HG03108 (cell line): ENCODE results near the gene MTCL1.
A peak's percentile ranks its signal among the peaks of the same experiment; 100 is the strongest.
"Not testable (repeated sequence)": the region's sequence is repeated elsewhere in the genome, so short reads cannot be mapped to it uniquely, and the experiment has no call there.

Experiments used
- ATAC-seq: cut with Tn5 transposase; IDR thresholded peaks from one replicate; pipeline ENCODE4 v1.9.1; 2021; ENCODE audit warnings: moderate library complexity; ENCODE audit not compliant: unreplicated experiment

The MTCL1 gene

DNA sequence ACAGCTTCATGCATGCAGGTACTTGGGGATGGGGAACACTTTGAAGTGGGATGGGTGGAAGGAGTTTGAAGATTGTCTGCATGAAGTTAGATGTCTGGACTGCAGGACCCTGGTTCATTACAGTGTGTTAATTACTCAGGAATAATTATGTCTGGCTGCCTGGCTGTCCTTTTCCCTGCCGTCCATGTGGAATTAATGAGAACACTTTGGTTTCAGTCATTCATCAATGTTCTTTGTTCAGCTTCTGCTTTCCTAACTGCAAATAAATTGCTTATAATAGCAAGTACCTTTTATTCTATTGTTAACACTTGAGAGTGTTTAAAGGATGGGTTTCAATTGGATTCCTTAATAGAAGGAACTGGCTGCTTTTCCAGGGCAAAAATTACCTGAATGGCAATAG is 35.8 kb downstream of the MTCL1 start:
- ATAC-seq: no peak

- ATAC-seq: no peak
Measured at GRCh38 chr18:8741532-8741931, 36.2 kb downstream of the MTCL1 start.

DNA sequence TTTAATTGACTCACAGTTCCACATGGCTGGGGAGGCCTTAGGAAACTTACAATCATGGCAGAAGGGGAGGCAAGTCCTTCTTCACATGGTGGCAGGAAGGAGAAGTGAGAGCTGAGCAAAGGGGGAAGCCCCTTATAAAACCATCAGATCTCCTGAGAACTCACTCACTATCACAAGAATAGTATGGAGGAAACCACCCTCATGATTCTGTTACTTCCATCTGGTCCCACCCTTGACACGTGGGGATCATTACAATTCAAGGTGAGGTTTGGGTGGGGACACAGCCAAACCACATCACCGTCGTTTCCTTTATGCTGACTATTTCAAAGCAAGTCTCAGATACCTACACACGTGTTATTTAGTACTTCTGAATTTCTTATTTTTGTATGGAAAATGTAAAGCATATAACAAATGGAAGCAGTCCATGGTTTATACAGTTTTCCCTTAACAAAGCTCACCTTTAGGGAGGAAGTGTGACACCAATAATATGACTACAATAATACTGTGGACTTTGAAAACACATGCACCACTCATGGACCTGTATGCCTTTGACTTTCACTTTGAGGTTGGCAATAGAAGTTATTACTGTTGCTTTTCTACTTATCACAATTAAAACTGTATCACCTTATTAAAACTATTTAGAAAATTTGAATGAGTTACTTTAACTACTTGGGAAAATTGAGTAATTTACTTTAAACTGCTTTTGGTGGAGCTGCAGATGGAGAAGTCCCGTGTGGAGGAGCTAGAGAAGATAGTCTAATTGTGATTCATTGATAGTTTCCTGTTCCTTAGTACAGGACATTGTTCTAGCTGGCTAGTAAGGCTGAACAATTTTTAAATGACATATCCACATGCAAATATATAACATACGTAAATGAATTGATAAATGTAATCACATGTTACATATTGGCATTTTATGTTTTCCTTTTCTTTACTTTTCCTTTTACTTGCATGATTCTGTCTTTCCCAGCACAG is 37.3 kb downstream of the MTCL1 start:
- ATAC-seq: no peak

DNA sequence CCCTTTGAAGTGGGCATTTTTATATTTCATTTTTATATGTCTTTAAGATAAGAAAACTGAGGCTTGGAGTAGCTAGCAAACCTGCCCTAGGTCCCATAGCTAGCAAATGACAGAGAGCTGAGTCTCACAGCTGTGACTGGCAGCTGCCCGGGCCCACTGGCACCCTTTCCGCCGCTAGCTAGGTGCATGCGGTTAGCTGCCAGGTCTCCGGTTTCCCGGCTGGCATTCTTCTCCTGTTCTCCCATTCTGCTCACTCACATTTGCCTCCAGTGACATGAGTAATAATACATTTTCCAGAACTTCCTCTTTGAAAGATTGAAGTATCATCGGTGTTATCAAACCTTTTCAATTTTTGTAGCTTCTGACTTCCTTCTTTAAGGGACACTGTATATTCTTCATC is 38.7 kb downstream of the MTCL1 start:
- no peak for ATAC-seq

DNA sequence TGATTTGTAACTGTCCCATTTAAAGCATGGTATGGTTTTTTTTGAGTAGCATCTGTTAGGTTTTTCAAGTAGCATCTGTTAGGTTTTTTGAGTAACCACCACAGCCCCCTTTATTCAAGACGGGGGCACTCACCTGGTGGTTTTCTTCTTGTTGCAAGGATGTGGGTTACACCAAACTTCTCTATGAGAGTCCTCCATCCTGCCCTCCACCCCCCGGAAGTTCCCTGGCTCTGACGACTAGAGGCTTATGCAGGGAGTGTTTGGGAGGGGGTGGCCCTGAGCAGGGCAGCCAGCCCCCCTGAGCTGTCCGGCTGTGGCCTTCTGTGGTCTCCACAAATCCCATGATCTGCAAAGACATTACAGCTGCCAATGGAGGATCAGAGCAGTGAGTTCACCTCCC is 39.3 kb downstream of the MTCL1 start:
- ATAC-seq: no peak

GRCh38 chr18:8745355-8746014 is 40.1 kb downstream of the MTCL1 start:
- no peak for ATAC-seq

- no peak for ATAC-seq
Measured at GRCh38 chr18:8747440-8747937, 42.1 kb downstream of the MTCL1 start.

- no peak for ATAC-seq
Measured at GRCh38 chr18:8749492-8749891, 44.1 kb downstream of the MTCL1 start.

- no peak for ATAC-seq
Measured at GRCh38 chr18:8750954-8751415, 45.6 kb downstream of the MTCL1 start.

GRCh38 chr18:8751692-8752091 is 46.3 kb downstream of the MTCL1 start:
- no peak for ATAC-seq

DNA sequence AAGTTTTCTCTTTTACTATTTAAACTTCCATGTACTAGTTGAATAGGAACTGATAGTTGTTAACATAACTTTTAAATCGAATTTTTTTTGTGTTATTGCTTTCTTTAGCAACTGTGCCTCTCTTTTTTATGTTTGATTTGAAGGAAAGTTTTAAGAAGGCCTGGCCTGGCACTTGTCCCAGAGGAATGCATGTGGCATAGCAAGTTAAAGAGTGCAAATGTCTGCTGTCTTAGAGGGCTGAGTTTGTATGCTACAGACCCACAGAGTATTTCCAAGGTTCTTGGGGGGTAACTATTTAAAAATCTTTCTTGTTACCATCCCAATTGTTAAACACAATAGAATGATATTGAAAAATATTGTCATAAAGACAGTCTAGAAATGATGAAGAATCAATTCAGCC is 47.0 kb downstream of the MTCL1 start:
- ATAC-seq: no peak

DNA sequence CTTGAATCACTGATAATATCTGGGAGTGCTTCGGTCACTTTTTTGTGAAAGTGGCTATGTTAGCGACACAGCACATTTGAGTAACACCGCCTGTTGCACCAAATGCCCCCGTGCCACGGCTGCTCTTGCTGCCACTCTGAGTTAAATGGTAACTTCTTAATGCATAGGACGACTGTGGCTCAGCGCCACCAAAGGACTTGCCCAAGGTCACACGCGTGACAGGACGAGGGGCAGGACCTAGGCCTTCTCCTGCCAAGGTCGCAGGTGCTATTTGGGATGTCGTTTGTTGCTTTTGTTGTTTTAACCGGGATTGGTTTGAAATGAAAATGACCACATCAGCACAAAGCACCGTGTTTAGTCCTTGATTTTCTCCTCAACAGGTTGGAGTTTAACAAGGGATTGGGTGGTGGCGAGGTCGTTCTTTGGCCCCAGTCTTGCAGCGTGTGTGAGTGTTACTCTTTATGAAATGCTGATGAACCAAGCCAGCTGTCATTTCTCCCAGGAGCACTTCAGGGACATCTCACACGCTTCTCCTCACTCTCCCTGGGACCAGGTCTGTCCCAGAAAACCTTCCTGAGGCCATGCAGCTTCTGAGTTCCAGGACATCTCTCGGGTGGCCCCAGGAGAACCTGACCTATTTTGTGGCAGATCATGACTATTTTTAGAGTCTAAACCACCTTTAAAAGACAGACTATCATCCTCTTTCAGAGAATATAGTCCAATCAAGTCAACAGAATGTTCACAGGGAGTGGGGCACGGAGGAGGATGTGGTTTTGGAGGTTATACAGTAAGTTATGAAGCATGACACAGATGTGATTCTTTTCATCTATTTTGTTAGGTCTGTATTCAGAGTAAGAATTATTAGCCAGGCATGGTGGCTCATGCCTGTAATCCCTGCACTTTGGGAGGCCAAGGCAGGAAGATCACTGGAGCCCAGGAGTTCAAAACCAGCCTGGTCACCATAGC is 49.9 kb downstream of the MTCL1 start:
- ATAC-seq: peak; percentile 79

DNA sequence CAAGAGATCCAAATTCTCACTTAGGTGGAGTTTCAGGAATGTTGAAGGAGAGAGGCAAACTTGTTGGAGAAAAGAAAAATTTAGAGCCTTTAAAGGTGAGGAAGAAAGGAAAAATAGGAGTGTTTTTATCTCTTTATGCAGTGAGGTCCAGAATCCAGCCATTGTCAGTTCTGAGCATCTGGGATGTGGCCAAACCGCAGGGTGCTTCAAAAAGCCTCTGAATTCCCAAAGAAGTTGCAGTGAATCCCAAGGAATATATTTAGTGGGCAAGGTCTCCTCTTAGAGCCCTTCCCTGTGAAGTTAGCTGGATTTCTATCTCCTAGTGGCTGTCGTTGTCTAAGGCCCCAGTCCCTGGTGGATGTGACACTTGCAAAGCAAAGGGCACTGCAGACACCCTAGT is 51.2 kb downstream of the MTCL1 start:
- no peak for ATAC-seq

GRCh38 chr18:8757396-8757997 is 52.1 kb downstream of the MTCL1 start:
- no peak for ATAC-seq

DNA sequence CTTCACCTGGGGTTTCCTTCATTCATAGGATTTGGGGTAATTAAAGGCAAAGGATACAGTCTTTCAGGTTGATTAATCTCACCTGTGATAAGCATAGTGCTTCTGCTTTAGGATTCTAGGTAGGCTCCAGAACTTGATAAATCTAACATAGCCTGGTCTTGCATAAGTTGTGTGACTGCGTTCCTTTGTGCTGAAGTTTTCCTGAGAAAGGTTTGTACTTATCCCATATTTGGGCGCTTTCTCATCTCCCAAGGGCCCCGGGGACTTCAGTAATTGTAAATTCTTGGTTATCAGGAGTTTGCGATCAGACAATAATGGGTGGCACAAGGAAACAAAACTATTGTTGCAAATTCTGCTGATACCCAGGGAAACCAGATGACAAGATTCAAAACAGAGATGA is 53.1 kb downstream of the MTCL1 start:
- no peak for ATAC-seq

GRCh38 chr18:8760984-8761383 is 55.6 kb downstream of the MTCL1 start:
- no peak for ATAC-seq

DNA sequence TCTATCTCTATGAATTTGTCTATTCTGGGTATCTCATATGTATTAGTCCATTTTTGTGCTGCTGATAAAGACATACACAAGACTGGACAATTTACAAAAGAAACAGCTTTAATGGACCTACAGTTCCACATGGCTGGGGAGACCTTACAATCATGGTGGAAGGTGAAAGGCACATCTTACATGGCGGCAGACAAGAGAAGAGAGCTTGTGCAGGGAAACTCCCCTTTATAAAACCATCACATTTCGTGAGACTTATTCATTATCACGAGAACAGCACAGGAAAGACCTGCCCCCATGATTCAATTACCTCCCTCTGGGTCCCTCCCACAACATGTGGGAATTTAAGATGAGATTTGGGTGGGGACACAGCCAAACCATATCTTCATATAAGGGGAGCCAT is 56.2 kb downstream of the MTCL1 start:
- not testable (repeated sequence) for ATAC-seq

GRCh38 chr18:8762968-8763367 is 57.6 kb downstream of the MTCL1 start:
- no peak for ATAC-seq

DNA sequence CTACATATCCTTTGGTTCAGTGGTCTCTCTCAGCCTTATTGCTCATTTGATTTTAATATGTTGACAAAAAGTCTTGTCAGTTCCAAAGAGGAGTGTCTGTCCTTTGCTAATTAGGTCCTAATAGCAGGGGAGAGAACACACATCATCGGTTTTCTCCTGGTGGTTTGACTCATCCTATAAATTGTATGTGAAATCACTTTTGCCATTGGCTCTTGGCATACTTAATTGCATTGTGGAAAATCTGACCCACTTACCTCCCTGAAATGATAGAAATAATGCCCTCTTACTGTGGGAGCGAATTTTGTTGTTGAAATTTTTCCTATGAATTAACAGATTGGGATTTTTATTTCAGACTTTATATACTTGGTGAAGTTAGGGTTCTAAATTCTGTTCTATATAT is 58.3 kb downstream of the MTCL1 start:
- no peak for ATAC-seq

- ATAC-seq: no peak
Measured at GRCh38 chr18:8765783-8766463, 60.6 kb downstream of the MTCL1 start.
